GM19463 (cell line): Measurements from ENCODE around the gene RAP1B.

Experiments used
- ATAC-seq: cut with Tn5 transposase; IDR thresholded peaks from one replicate; pipeline ENCODE4 v1.9.1; 2021; ENCODE audit warnings: mild to moderate bottlenecking, moderate library complexity; ENCODE audit not compliant: unreplicated experiment

RAP1B gene

GRCh38 chr12:68611094-68611805 lies 551 bp downstream of the RAP1B start:
- ATAC-seq, result peak; percentile 24

GRCh38 chr12:68611806-68612160 lies 1.1 kb downstream of the RAP1B start:
- ATAC-seq, result no peak

GRCh38 chr12:68612202-68612601 lies 1.5 kb downstream of the RAP1B start:
- ATAC-seq, result no peak

GRCh38 chr12:68612697-68613096 lies 2.0 kb downstream of the RAP1B start:
- no peak for ATAC-seq

- no peak for ATAC-seq
Measured at GRCh38 chr12:68613209-68613904, 2.7 kb downstream of the RAP1B start.

GRCh38 chr12:68614105-68614679 lies 3.5 kb downstream of the RAP1B start:
- ATAC-seq, result no peak

- no peak for ATAC-seq
Measured at GRCh38 chr12:68614769-68615168, 4.1 kb downstream of the RAP1B start.

- no peak for ATAC-seq
Measured at GRCh38 chr12:68617160-68617926, 6.6 kb downstream of the RAP1B start.

- ATAC-seq, result no peak
Measured at GRCh38 chr12:68619541-68619940, 8.8 kb downstream of the RAP1B start.

- no peak for ATAC-seq
Measured at GRCh38 chr12:68620519-68621471, 10.1 kb downstream of the RAP1B start.

- ATAC-seq, result no peak
Measured at GRCh38 chr12:68621472-68622081, 10.9 kb downstream of the RAP1B start.

GRCh38 chr12:68622250-68622649 lies 11.6 kb downstream of the RAP1B start:
- ATAC-seq, result no peak

GRCh38 chr12:68623059-68623458 lies 12.4 kb downstream of the RAP1B start:
- ATAC-seq, result no peak

GRCh38 chr12:68623984-68624383 lies 13.3 kb downstream of the RAP1B start:
- ATAC-seq, result no peak

- ATAC-seq, result no peak
Measured at GRCh38 chr12:68624933-68625332, 14.2 kb downstream of the RAP1B start.

- no peak for ATAC-seq
Measured at GRCh38 chr12:68627673-68628319, 17.1 kb downstream of the RAP1B start.

GRCh38 chr12:68628698-68629097 lies 18.0 kb downstream of the RAP1B start:
- no peak for ATAC-seq

- ATAC-seq, result no peak
Measured at GRCh38 chr12:68630050-68630449, 19.4 kb downstream of the RAP1B start.

GRCh38 chr12:68630598-68630997 lies 19.9 kb downstream of the RAP1B start:
- ATAC-seq, result no peak
